Fibroblast of skin of scalp (primary cell): ENCODE results near the gene MRPS22.
"Not testable (repeated sequence)": the region's sequence is repeated elsewhere in the genome, so short reads cannot be mapped to it uniquely, and the experiment has no call there.

ENCODE experiments used
- DNase-seq: peaks from one replicate; pipeline ENCODE4 v3.0.0-alpha.2; 2013

Gene MRPS22

GRCh38 chr3:139312416-139312815, 31.4 kb upstream of the MRPS22 start:
- DNase-seq = no peak

- no peak for DNase-seq
Measured at GRCh38 chr3:139312959-139313358, 30.9 kb upstream of the MRPS22 start.

- DNase-seq = no peak
Measured at GRCh38 chr3:139313921-139314320, 29.9 kb upstream of the MRPS22 start.

- DNase-seq = no peak
Measured at GRCh38 chr3:139317215-139317614, 26.6 kb upstream of the MRPS22 start.

- no peak for DNase-seq
Measured at GRCh38 chr3:139317660-139318430, 26.0 kb upstream of the MRPS22 start.

- no peak for DNase-seq
Measured at GRCh38 chr3:139318431-139318816, 25.4 kb upstream of the MRPS22 start.

GRCh38 chr3:139318826-139319225, 25.0 kb upstream of the MRPS22 start:
- no peak for DNase-seq

- DNase-seq = peak; percentile 11
Measured at GRCh38 chr3:139319428-139320402, 24.1 kb upstream of the MRPS22 start.

- no peak for DNase-seq
Measured at GRCh38 chr3:139320551-139321309, 23.1 kb upstream of the MRPS22 start.

GRCh38 chr3:139322346-139322745, 21.5 kb upstream of the MRPS22 start:
- DNase-seq = no peak

GRCh38 chr3:139323146-139323545, 20.7 kb upstream of the MRPS22 start:
- DNase-seq = no peak

- DNase-seq = no peak
Measured at GRCh38 chr3:139324456-139324855, 19.4 kb upstream of the MRPS22 start.

GRCh38 chr3:139325551-139325950, 18.3 kb upstream of the MRPS22 start:
- DNase-seq = no peak

- no peak for DNase-seq
Measured at GRCh38 chr3:139326131-139326530, 17.7 kb upstream of the MRPS22 start.

- no peak for DNase-seq
Measured at GRCh38 chr3:139326707-139327106, 17.1 kb upstream of the MRPS22 start.

- no peak for DNase-seq
Measured at GRCh38 chr3:139327231-139327630, 16.6 kb upstream of the MRPS22 start.

- DNase-seq = no peak
Measured at GRCh38 chr3:139327861-139328260, 16.0 kb upstream of the MRPS22 start.

- no peak for DNase-seq
Measured at GRCh38 chr3:139328356-139328755, 15.5 kb upstream of the MRPS22 start.

GRCh38 chr3:139329364-139329850, 14.4 kb upstream of the MRPS22 start:
- peak; percentile 81 for DNase-seq

GRCh38 chr3:139332092-139332491, 11.7 kb upstream of the MRPS22 start:
- no peak for DNase-seq

- not testable (repeated sequence) for DNase-seq
Measured at GRCh38 chr3:139334675-139335074, 9.1 kb upstream of the MRPS22 start.

- DNase-seq = no peak
Measured at GRCh38 chr3:139338405-139338804, 5.4 kb upstream of the MRPS22 start.
